ENCODE results near the gene THPO. TPM values are rescaled to one million over a fixed set of nuclear protein-coding genes. Genes with fewer than 3 reads are reported as not detected.

THPO gene
- total and polyA plus RNA-seq, 2 donors (not counting 3 experiments of a cell fraction or from before 2014, with no cell fraction given) = 0.08 TPM; not detected in 1

- Histone ChIP-seq H3K4me2 (ENCODE audit: insufficient read depth, low read length) (no peak overlapping the region), H3K9ac (replicated peaks; ENCODE audit: extremely low read depth, insufficient read depth, low read length) (no peak overlapping the region), H3K9me1 (replicated peaks; ENCODE audit: control insufficient read depth, extremely low read depth, insufficient read depth, low read length) (no peaks in the 10 kb centered on the region), H2AFZ (ENCODE audit: low read depth, low read length) (no peak overlapping the region), H4K20me1 (replicated peaks; ENCODE audit: control insufficient read depth, extremely low read depth, insufficient read depth, low read length) (no peaks in the 10 kb centered on the region), H3K9me3 (replicated peaks; ENCODE audit: control insufficient read depth, insufficient read depth, low read length) (no peaks in the 10 kb centered on the region), H3K79me2 (ENCODE audit: control insufficient read depth, insufficient read depth, low read length) (no peaks in the 10 kb centered on the region), H3K27me3 (ENCODE audit: control insufficient read depth in 2 of 2, insufficient read depth in 2 of 2, low read length in 2 of 2) (peaks cover 7 to 10% of the 10 kb centered on the region in 2 experiments), H3K27ac (ENCODE audit: insufficient read depth, low read depth, low read length) (no peak overlapping the region), H3K4me1 (ENCODE audit: control insufficient read depth, extremely low read depth, insufficient read depth, low read length) (peaks cover 33% of the 10 kb centered on the region), H3K4me3 (replicated peaks in 1 of 3; ENCODE audit: insufficient read depth in 1 of 3, low read depth in 1 of 3, low read length in 3 of 3) (no peak overlapping the region), H3K36me3 (ENCODE audit: control insufficient read depth in 2 of 2, extremely low read depth in 1 of 2, insufficient read depth in 2 of 2, low read length in 2 of 2) (peaks cover 3 to 5% of the 10 kb centered on the region in 2 experiments)
- POLR2A ChIA-PET = interaction anchor here (1.5 kb wide), 1 partner anchor 142 kb away, joined by 4 read pairs; no protein-coding TSS in a partner anchor
- intact Hi-C loops (cut with micrococcal nuclease) (loop anchor here (1.0 to 10.0 kb wide), 5 partner anchors 46 to 403 kb away; no protein-coding TSS in a partner anchor), dilution Hi-C loops (cut with MboI; ENCODE audit: extremely low pct_ligation_motif_present, low sequenced_read_pairs) (no loop called here)
- peak; percentile 30 for TF ChIP-seq JUN (IDR thresholded peaks at IDR 0.05; ENCODE audit: borderline replicate concordance, insufficient read depth, insufficient read length, low read depth)
- TF ChIP-seq MYC (IDR thresholded peaks at IDR 0.05; ENCODE audit: low read depth, low read length) = peak; percentile 19
- TF ChIP-seq CTCF (IDR thresholded peaks at IDR 0.05; ENCODE audit: extremely low read depth in 1 of 2, insufficient read depth in 1 of 2, low read depth in 1 of 2, low read length in 2 of 2) = peak; percentile 97
- peak; percentile 36 for TF ChIP-seq POLR2AphosphoS5 (IDR thresholded peaks at IDR 0.05; ENCODE audit: insufficient read depth, low read depth, low read length)
- TF ChIP-seq MAX (IDR thresholded peaks at IDR 0.05; ENCODE audit: insufficient read depth, insufficient read length) = peak; percentile 16
- TF ChIP-seq FOS (IDR thresholded peaks at IDR 0.05; ENCODE audit: borderline replicate concordance, insufficient read depth, low read length) = peak; percentile 72
- no peak for TF ChIP-seq EZH2 (IDR thresholded peaks at IDR 0.05; ENCODE audit: borderline replicate concordance, low read depth, low read length, severe bottlenecking)
- TF ChIP-seq GATA2 (IDR thresholded peaks at IDR 0.05; ENCODE audit: insufficient read depth, insufficient read length, low read depth, low read length) = no peak
- TF ChIP-seq POLR2A (IDR thresholded peaks at IDR 0.05; ENCODE audit: low read depth, low read length) = no peak
- CTCF ChIA-PET = interaction anchor here (0.5 to 10.1 kb wide), 53 partner anchors 9 to 476 kb away, joined by 3 to 266 read pairs (median 6); partner anchors contain the start of genes CHRD, CLCN2, EPHB3 and FAM131A
- FAIRE-seq = peak; percentile 97
- DNase-seq (ENCODE audit: low read depth, low spot score) = peak; percentile 92
- BruUV-seq (replicated peaks) = no TSS peak
Observed at GRCh38 chr3:184371570-184372018, 6.4 kb downstream of the THPO start.

Data from endothelial cell of umbilical vein (primary cell).